Gastrocnemius medialis (tissue), 4 donors: ENCODE measurements around the gene ICAM4. TPM values are rescaled to one million over a fixed set of nuclear protein-coding genes. Genes with fewer than 3 reads are reported as not detected.

ENCODE experiments used
- ATAC-seq, 2 donors: fragments of 150-250 bp; one replicate each; pipeline ENCODE4 v1.9.1; 2016
- DNase-seq, 2 donors: peaks; one replicate each; pipeline ENCODE4 v3.0.0-alpha.2; 2019
- H3K27ac ChIP-seq, 4 donors: fragments of 200-600 bp; sonication (generic); 1 replicate in 1 of 4; 2 replicates in 3 of 4; pipeline ENCODE4 v1.5.1; 2016 to 2018; ENCODE audit warnings: mild to moderate bottlenecking in 2 of 4, moderate library complexity in 1 of 4
- H3K27me3 ChIP-seq, 3 donors: fragments of 200-600 bp; sonication (generic) in 2 of 3; 1 replicate in 1 of 3; 2 replicates in 2 of 3; pipeline versions ENCODE4 v1.5.1 to v1.6.0; 2016 to 2019; ENCODE audit warnings: mild to moderate bottlenecking in 1 of 3, moderate library complexity in 1 of 3
- H3K36me3 ChIP-seq, 2 donors: fragments of 200-600 bp; sonication (generic) in 1 of 2; one replicate each; pipeline ENCODE4 v1.5.1; 2017 to 2018
- H3K4me1 ChIP-seq, 2 donors: fragments of 200-600 bp; sonication (generic) in 1 of 2; one replicate each; pipeline ENCODE4 v1.5.1; 2016 to 2017; ENCODE audit warnings: mild to moderate bottlenecking in 2 of 2
- H3K4me3 ChIP-seq, 4 donors: fragments of 200-600 bp; sonication (generic) in 3 of 4; 1 replicate in 1 of 4; 2 replicates in 3 of 4; pipeline ENCODE4 v1.5.1; 2016 to 2019; ENCODE audit warnings: mild to moderate bottlenecking in 2 of 4
- H3K9me3 ChIP-seq, 3 donors: fragments of 200-600 bp; sonication (generic) in 2 of 3; 1 replicate in 1 of 3; 2 replicates in 2 of 3; pipeline ENCODE4 v1.5.1; 2016 to 2019
- POLR2A ChIP-seq, 2 donors: fragments of 450-650 bp; IDR thresholded peaks; one replicate each; pipeline ENCODE4 v1.6.1; 2017; ENCODE audit warnings: antibody characterized with exemption in 2 of 2, mild to moderate bottlenecking in 2 of 2, moderate library complexity in 2 of 2
- in situ Hi-C, 4 donors: fragments of 200-750 bp; cut with MboI; loops; one replicate each; pipeline versions ENCODE4 v1.15.0 to v1.8.0; 2017; ENCODE audit warnings: low sequenced_read_pairs in 4 of 4
- intact Hi-C: fragments of 100-400 bp; cut with DNase I; formaldehyde crosslinking; loops from one replicate; pipeline ENCODE4 v1.15.1; 2023; ENCODE audit warnings: low total_unique reads
- total RNA-seq, 4 donors: library from RNA; depleted of rRNA; stranded (reverse); fragments of >200 nt; gene quantifications; one replicate each; pipeline versions ENCODE4 v1.1.0 to v1.2.3, GENCODE V29; 2016
- TF ChIP-seq, protein P1 (sequence below), 5 experiments: fragments of 450-650 bp in 3 of 5; fragments of 200-600 bp in 2 of 5; sonication (generic) in 2 of 5; IDR thresholded peaks in 4 of 5; conservative IDR thresholded peaks in 1 of 5; 1 replicate in 4 of 5; 2 replicates in 1 of 5; pipeline ENCODE4 v1.5.1; 2016 to 2019; ENCODE audit warnings: antibody characterized with exemption in 5 of 5, mild to moderate bottlenecking in 3 of 5, moderate library complexity in 3 of 5

The ICAM4 gene
- total RNA-seq, 4 donors from 2014 or later, result not detected

DNA sequence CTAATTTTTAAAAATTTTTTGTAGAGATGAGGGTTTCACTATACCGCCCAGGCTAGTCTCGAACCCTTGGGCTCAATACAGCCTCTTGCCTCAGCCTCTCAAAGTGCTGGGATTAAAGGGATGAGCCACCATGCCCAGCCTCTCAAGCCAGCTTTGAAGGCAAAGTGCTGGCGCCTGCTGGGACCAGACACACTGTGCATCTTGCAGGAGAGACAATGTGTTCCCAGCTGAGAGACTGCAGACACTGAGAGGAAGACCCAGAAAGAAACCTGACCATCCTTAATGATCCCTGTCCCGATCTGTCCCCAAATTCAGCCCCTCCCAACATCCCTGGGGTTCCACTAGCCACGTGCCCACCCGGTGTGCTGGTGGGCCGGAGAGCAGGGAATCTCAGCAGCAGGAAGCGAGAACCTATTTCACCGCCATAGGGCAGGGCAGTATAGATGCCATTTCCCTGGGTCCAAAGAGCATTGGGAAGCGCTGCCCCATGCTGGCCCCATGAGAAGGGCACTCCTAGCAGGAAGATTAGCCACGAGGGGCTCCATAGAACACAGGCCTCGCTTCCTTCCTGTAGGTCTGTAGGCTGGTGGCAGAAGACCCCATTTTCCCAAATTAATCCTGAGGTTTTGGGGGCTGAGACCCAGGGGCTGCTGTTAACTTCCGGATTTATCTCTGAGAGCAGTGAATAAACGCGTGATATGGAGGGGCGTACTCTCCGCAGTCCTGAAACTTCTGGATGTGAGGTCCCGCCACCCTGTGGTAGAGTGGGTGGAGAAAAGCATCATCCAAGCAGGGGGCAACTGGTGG lies 45.6 kb downstream of the ICAM4 start:
- Histone ChIP-seq H3K9me3 (no peaks in the 10 kb centered on the region), H3K27ac (peak overlapping the region; percentile 90 to 98 (median 95)), H3K36me3 (peaks cover 0 to 33% of the 10 kb centered on the region in 2 donors), H3K27me3 (no peaks in the 10 kb centered on the region), H3K4me3 (peak overlapping the region; percentile 69 to 96 (median 88)), H3K4me1 (peaks cover 18 to 23% of the 10 kb centered on the region in 2 donors)
- intact Hi-C loops (loop anchor here (5.0 to 10.0 kb wide), 3 partner anchors 60 to 498 kb away; partner anchors contain the start of genes EIF3G, ICAM1, P2RY11 and PIN1), in situ Hi-C loops (no loop called here)
- DNase-seq (no peak), ATAC-seq (no peak)
- TF ChIP-seq, protein P1, sequence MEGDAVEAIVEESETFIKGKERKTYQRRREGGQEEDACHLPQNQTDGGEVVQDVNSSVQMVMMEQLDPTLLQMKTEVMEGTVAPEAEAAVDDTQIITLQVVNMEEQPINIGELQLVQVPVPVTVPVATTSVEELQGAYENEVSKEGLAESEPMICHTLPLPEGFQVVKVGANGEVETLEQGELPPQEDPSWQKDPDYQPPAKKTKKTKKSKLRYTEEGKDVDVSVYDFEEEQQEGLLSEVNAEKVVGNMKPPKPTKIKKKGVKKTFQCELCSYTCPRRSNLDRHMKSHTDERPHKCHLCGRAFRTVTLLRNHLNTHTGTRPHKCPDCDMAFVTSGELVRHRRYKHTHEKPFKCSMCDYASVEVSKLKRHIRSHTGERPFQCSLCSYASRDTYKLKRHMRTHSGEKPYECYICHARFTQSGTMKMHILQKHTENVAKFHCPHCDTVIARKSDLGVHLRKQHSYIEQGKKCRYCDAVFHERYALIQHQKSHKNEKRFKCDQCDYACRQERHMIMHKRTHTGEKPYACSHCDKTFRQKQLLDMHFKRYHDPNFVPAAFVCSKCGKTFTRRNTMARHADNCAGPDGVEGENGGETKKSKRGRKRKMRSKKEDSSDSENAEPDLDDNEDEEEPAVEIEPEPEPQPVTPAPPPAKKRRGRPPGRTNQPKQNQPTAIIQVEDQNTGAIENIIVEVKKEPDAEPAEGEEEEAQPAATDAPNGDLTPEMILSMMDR (IDR thresholded peaks at IDR 0.05 in 4 of 5, conservative IDR thresholded peaks at IDR 0.05 in 1 of 5), result peak in 1 of 5 experiments; percentile 7
- no peak for TF ChIP-seq POLR2A (IDR thresholded peaks at IDR 0.05)

DNA sequence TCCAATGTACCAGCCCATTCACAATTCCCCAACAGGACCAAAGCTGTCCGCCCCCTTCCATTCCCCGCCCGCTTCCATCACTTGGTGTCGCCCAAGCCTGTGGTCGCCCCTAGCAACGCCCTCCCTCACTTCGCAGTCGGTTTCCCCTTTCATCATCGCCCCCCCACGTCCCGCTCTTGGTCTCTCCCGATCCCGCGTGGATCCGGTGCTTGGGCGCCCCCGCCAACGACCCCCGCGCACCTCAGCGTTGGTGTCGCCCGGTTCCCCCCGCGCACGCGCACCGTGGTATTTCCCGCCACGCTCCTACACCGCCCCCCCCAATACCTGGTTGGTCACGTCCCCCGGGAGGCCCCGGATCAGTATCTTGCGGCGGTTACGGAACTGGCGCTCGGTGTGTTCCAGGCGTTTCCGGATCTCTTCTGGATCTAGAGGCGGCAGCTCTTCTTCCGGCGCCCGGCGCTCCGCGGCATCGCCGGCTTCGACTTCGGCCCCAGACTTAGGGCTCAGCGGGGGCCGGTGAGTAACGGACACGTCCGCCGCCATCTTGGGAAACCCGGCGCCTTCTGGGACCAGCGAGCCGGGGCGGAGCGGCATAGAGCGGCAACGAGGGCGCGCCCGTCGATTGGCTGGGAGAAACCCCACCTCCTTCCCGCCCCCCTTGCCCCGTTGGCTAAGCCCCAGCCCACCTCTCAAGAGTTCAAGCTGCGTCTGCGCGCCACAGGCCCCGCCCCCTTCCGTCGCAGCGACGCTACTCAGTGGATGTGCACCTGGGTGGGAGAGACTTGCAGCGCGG lies 46.4 kb downstream of the ICAM4 start, which contains the start of gene RAVER1:
TSS of gene RAVER1 (minus strand) at position 565 of the 793 bp plus-strand sequence. CDS start at position 543, 22 bp downstream.
- Histone ChIP-seq H3K9me3 (no peaks in the 10 kb centered on the region), H3K27me3 (no peaks in the 10 kb centered on the region), H3K4me1 (peaks cover 18 to 23% of the 10 kb centered on the region in 2 donors), H3K27ac (peak within 1 kb of the TSS; percentile 90 to 98 (median 95)), H3K36me3 (peaks cover 0 to 25% of the 10 kb centered on the region in 2 donors), H3K4me3 (peak within 1 kb of the TSS; percentile 69 to 96 (median 88))
- peak; percentile 97 for DNase-seq
- intact Hi-C loops (loop anchor here (1.0 to 10.0 kb wide), 6 partner anchors 18 to 498 kb away; partner anchors contain the start of genes EIF3G, ICAM1, MRPL4 and P2RY11), in situ Hi-C loops (no loop called here)
- TF ChIP-seq, protein P1 (IDR thresholded peaks at IDR 0.05 in 4 of 5, conservative IDR thresholded peaks at IDR 0.05 in 1 of 5), result no peak
- TF ChIP-seq POLR2A (IDR thresholded peaks at IDR 0.05), result peak; percentile 85 to 94
- ATAC-seq, result peak; percentile 90 to 91

DNA sequence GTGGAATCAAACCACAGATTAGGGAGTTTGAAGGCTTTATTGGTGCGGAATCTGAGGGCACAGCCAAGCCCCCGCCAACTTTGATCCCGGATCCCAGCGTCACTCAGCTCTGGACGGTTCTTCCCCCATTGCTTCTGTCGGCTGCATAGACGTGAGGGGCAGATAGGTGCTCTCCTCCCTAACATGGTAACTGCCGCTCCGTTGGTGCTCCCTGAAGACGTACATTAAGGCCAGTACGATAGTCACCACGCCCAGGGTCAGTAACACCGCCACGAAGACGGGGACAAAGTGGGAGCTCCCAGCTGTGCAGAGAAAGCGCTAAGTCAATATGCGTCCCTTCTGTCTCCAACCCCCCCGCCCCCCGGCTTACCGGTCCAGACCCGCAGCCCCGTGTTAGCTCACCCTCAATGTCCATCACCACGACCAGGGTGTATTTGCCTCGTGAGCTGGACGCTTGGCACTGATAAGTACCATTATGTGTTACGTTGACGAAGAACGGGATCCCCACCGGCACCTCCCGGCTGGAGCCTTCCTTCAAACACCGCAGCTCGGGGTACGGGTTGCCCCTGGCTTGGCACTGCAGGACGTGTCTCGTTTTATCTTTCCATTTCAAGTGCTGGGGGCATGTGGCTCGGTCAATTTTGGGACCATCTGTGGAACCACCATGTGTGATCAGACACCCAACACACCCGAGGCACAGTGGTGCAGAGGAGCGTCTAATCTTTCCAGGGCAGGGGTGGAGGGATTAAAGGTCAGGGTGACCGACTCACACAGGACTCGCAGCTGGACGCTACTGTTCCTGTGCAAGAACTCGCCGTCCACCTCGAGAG lies 47.2 kb downstream of the ICAM4 start:
- intact Hi-C loops (loop anchor here (1.0 to 10.0 kb wide), 6 partner anchors 19 to 499 kb away; partner anchors contain the start of genes EIF3G, ICAM1, MRPL4 and P2RY11), in situ Hi-C loops (no loop called here)
- Histone ChIP-seq H3K4me1 (peaks cover 18 to 23% of the 10 kb centered on the region in 2 donors), H3K27me3 (no peaks in the 10 kb centered on the region), H3K9me3 (no peaks in the 10 kb centered on the region), H3K27ac (peak overlapping the region; percentile 90 to 98 (median 95)), H3K36me3 (peaks cover 0 to 17% of the 10 kb centered on the region in 2 donors), H3K4me3 (peak overlapping the region; percentile 69 to 96 (median 88))
- ATAC-seq (peak in 1 of 2 donors; percentile 4), DNase-seq (no peak)
- TF ChIP-seq, protein P1 (IDR thresholded peaks at IDR 0.05 in 4 of 5, conservative IDR thresholded peaks at IDR 0.05 in 1 of 5), result no peak
- no peak for TF ChIP-seq POLR2A (IDR thresholded peaks at IDR 0.05)
